ELF-1 (cell line): Measurements from ENCODE around the gene ATP6V0A1.
A peak's percentile ranks its signal among the peaks of the same experiment; 100 is the strongest.
"Not testable (repeated sequence)": the region's sequence is repeated elsewhere in the genome, so short reads cannot be mapped to it uniquely, and the experiment has no call there.

Experiments used
- DNase-seq: peaks from one replicate; pipeline ENCODE4 v3.0.0-alpha.2; 2016; ENCODE audit warnings: low read depth, low spot score

ATP6V0A1 gene

GRCh38 chr17:42475835-42476234, 17.2 kb downstream of the ATP6V0A1 start:
- no peak for DNase-seq

GRCh38 chr17:42476411-42476810, 17.7 kb downstream of the ATP6V0A1 start:
- no peak for DNase-seq

GRCh38 chr17:42477173-42477572, 18.5 kb downstream of the ATP6V0A1 start:
- DNase-seq, result no peak

- DNase-seq, result not testable (repeated sequence)
Observed at GRCh38 chr17:42477824-42478223, 19.1 kb downstream of the ATP6V0A1 start.

GRCh38 chr17:42484304-42484703, 25.6 kb downstream of the ATP6V0A1 start:
- no peak for DNase-seq

GRCh38 chr17:42485680-42486079, 27.0 kb downstream of the ATP6V0A1 start:
- DNase-seq, result no peak

GRCh38 chr17:42488032-42488431, 29.4 kb downstream of the ATP6V0A1 start:
- no peak for DNase-seq

GRCh38 chr17:42493319-42493718, 34.6 kb downstream of the ATP6V0A1 start:
- DNase-seq, result no peak

- no peak for DNase-seq
Observed at GRCh38 chr17:42494673-42495072, 36.0 kb downstream of the ATP6V0A1 start.

GRCh38 chr17:42498828-42499227, 40.1 kb downstream of the ATP6V0A1 start:
- DNase-seq, result no peak

- no peak for DNase-seq
Observed at GRCh38 chr17:42502091-42502490, 43.4 kb downstream of the ATP6V0A1 start.

GRCh38 chr17:42502926-42503325, 44.2 kb downstream of the ATP6V0A1 start:
- no peak for DNase-seq

GRCh38 chr17:42507671-42508070, 49.0 kb downstream of the ATP6V0A1 start:
- no peak for DNase-seq

GRCh38 chr17:42508426-42509165, 49.9 kb downstream of the ATP6V0A1 start:
- no peak for DNase-seq

- no peak for DNase-seq
Observed at GRCh38 chr17:42509409-42509808, 50.7 kb downstream of the ATP6V0A1 start.

GRCh38 chr17:42509841-42510240, 51.2 kb downstream of the ATP6V0A1 start:
- DNase-seq, result no peak

- DNase-seq, result no peak
Observed at GRCh38 chr17:42512246-42512645, 53.6 kb downstream of the ATP6V0A1 start.

GRCh38 chr17:42512733-42513251, 54.1 kb downstream of the ATP6V0A1 start:
- no peak for DNase-seq

GRCh38 chr17:42513686-42514085, 55.0 kb downstream of the ATP6V0A1 start:
- no peak for DNase-seq

- no peak for DNase-seq
Observed at GRCh38 chr17:42514279-42514678, 55.6 kb downstream of the ATP6V0A1 start.

- no peak for DNase-seq
Observed at GRCh38 chr17:42514867-42515266, 56.2 kb downstream of the ATP6V0A1 start.

- peak; percentile 90 for DNase-seq
Observed at GRCh38 chr17:42517516-42517915, 58.8 kb downstream of the ATP6V0A1 start.

- DNase-seq, result no peak
Observed at GRCh38 chr17:42518046-42518754, 59.5 kb downstream of the ATP6V0A1 start.
